Skeletal muscle cell (primary cell): ENCODE measurements around the gene ATXN2L.
"Not testable (repeated sequence)": the region's sequence is repeated elsewhere in the genome, so short reads cannot be mapped to it uniquely, and the experiment has no call there.

Source experiments
- DNase-seq: peaks from one replicate; pipeline ENCODE4 v3.0.0-alpha.2; 2010; ENCODE audit warnings: low read depth
- H3K4me3 ChIP-seq: 2 replicates; pipeline ENCODE4 v1.5.1; 2011; ENCODE audit warnings: low read depth, mild to moderate bottlenecking, control low read depth, low read length, moderate library complexity

The ATXN2L gene, protein sequence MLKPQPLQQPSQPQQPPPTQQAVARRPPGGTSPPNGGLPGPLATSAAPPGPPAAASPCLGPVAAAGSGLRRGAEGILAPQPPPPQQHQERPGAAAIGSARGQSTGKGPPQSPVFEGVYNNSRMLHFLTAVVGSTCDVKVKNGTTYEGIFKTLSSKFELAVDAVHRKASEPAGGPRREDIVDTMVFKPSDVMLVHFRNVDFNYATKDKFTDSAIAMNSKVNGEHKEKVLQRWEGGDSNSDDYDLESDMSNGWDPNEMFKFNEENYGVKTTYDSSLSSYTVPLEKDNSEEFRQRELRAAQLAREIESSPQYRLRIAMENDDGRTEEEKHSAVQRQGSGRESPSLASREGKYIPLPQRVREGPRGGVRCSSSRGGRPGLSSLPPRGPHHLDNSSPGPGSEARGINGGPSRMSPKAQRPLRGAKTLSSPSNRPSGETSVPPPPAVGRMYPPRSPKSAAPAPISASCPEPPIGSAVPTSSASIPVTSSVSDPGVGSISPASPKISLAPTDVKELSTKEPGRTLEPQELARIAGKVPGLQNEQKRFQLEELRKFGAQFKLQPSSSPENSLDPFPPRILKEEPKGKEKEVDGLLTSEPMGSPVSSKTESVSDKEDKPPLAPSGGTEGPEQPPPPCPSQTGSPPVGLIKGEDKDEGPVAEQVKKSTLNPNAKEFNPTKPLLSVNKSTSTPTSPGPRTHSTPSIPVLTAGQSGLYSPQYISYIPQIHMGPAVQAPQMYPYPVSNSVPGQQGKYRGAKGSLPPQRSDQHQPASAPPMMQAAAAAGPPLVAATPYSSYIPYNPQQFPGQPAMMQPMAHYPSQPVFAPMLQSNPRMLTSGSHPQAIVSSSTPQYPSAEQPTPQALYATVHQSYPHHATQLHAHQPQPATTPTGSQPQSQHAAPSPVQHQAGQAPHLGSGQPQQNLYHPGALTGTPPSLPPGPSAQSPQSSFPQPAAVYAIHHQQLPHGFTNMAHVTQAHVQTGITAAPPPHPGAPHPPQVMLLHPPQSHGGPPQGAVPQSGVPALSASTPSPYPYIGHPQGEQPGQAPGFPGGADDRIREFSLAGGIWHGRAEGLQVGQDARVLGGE

DNA sequence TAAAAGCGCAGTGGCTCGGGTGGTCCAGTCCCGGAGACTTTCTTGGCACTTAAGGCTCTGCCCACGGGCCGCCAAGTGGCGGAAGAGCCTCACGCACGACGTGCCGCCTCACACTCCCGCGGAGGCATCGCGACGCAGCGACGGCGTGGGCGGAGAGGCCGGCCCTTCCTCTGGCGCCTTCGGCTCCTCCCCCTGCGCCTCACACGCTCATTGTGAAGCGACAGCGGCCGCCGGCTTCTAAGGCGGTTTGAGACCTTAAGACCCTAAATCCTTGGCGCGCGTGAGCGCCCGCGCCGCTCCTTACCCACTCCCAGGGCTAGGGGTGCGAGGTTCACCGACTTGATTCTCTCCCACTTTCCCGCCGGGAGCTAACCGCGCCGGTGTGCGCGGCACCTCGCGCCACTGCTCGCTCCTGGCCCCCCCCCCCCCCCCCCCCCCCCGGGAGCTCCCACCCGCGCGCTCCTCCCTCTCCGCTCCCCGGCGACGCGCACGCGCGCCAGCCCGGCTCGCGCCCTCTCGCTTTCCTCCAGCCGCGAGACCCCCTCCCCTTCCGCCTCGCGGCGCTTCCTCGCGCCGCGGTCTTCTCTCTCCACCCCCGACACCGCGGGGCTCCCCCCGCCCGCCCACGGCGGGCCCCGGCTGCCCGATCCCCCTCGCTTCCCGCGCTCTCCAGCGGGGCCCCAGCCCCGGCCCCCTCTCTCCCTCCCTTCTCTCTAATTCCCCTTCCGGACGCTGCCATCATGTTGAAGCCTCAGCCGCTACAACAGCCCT lies at the start of gene ATXN2L:
TSS of gene ATXN2L (plus strand) at position 480 of the 771 bp plus-strand sequence. CDS start at position 741, 261 bp downstream.
- peak; percentile 94 for DNase-seq
- H3K4me3 ChIP-seq: peak within 1 kb of the TSS; percentile 90

GRCh38 chr16:28781697-28782096 lies 41.1 kb upstream of the ATXN2L start:
- not testable (repeated sequence) for DNase-seq, H3K4me3 ChIP-seq

- H3K4me3 ChIP-seq, DNase-seq: not testable (repeated sequence)
These were observed 40.4 kb upstream of the ATXN2L start for GRCh38 chr16:28782357-28782756.

GRCh38 chr16:28802235-28803019 lies 20.4 kb upstream of the ATXN2L start:
- not testable (repeated sequence) for H3K4me3 ChIP-seq
- DNase-seq: peak; percentile 11

- DNase-seq, H3K4me3 ChIP-seq: not testable (repeated sequence)
These were observed 15.2 kb upstream of the ATXN2L start for GRCh38 chr16:28807445-28808120.

DNA sequence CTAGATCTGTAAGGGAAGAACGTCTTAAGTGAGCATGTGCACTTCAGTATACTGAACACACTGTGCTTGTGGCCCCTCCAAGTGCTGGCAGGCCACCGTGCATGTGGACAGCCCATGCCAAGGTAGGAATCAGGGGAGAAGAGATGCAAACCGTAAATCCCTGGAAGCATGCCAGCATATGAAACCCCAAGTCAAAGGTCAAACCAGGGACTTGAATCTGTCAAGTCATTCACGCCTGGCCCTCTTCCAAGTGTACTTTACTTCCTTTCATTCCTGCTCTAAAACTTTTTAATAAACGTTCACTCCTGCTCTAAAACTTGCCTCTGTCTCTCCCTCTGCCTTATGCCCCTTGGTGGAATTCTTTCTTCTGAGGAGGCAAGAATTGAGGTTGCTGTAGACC lies 2.8 kb upstream of the ATXN2L start:
- no peak overlapping the region for H3K4me3 ChIP-seq
- no peak for DNase-seq

DNA sequence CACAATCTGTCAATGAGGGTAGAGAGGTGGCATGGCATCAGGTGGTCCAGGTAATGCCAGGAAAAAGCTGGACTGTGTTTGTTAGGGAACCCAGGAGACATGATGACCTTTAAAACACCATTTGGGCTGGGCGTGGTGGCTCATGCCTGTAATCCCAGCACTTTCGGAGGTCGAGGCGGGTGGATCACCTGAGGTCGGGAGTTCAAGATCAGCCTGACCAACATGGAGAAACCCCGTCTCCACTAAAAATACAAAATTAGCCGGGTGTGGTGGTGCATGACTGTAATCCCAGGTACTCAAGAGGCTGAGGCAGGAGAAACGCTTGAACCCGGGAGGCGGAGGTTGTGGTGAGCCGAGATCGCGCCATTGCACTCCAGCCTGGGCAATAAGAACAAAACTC lies 2.3 kb upstream of the ATXN2L start:
- DNase-seq, H3K4me3 ChIP-seq: not testable (repeated sequence)

DNA sequence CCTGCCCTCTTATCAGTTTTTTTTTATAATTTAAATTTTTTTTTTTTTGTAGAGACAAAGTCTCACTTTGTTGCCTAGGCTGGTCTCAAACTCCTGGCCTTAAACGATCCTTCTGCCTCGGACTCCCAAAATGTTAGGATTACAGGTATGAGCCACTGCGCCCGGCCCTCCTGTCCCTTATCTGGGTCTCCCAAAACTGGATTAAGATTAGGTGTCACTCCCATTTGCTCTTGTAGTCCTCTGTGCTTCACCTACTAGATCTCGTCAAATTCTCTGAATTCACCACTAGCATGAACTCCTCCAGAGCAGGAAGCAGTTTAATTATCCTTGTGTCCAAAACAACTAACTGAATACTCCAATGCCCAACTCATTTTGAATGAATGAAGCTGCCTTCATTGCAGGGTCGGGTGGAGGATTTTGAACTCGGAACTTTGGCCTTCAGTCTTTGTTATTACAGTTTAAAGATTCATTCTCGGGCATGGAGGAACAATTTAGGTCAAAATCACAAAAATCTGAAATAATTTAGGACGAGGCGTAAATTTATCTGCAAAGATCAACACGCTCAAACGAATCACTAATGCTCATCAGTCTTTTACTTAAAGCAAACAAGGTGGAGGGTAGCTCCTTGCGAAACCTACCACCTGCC lies 802 bp upstream of the ATXN2L start:
- no peak for DNase-seq
- H3K4me3 ChIP-seq: peak overlapping the region; percentile 90

- peak overlapping the region; percentile 90 for H3K4me3 ChIP-seq
These were observed 583 bp downstream of the ATXN2L start for GRCh38 chr16:28823291-28823872.

GRCh38 chr16:28823873-28824716 lies 1.3 kb downstream of the ATXN2L start:
- peak; percentile 98 for DNase-seq
- H3K4me3 ChIP-seq: peak overlapping the region; percentile 90

More at GRCh38 chr16:28823291-28823872, 583 bp downstream of the ATXN2L start:
- no peak for DNase-seq

- DNase-seq: no peak
- peak overlapping the region; percentile 90 for H3K4me3 ChIP-seq
These were observed 1.8 kb downstream of the ATXN2L start for GRCh38 chr16:28824717-28824973.

GRCh38 chr16:28826141-28826540 lies 3.3 kb downstream of the ATXN2L start:
- H3K4me3 ChIP-seq: no peak overlapping the region
- DNase-seq: no peak

DNA sequence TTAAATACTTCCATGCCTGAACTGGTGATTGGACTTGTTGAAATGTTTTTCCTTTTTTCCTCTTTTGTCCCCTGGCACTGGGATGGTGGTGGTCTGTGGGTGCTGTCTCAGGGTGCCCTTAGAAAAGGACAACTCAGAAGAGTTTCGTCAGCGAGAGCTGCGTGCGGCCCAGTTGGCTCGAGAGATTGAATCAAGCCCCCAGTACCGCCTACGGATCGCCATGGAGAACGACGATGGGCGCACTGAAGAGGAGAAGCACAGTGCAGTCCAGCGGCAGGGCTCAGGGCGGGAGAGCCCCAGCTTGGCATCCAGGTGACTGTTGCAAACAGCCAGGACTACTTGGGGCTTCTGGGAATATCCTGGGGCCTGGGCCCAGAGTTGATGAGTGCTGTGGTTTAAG lies 6.9 kb downstream of the ATXN2L start:
- H3K4me3 ChIP-seq: no peak overlapping the region
- no peak for DNase-seq

GRCh38 chr16:28830531-28830930 lies 7.7 kb downstream of the ATXN2L start:
- no peak for DNase-seq
- H3K4me3 ChIP-seq: no peak overlapping the region

DNA sequence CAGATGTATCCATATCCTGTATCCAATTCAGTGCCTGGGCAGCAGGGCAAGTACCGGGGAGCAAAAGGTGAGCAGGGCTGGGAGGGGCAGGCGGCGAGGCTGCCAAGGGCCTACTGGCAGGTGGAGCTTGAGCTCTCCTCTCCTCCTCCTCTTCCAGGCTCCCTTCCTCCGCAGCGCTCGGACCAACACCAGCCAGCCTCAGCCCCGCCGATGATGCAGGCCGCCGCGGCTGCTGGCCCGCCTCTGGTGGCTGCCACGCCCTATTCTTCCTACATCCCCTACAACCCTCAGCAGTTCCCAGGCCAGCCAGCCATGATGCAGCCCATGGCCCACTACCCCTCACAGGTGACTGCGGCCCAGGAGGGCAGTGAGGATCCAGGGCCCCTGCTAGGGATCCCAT lies 11.6 kb downstream of the ATXN2L start:
- no peak for DNase-seq
- H3K4me3 ChIP-seq: no peak overlapping the region
